ENCODE results near the gene TPPP2. TPM values are rescaled to one million over a fixed set of nuclear protein-coding genes. Genes with fewer than 3 reads are reported as not detected.

TPPP2 gene
- total RNA-seq, 4 donors from 2014 or later, result not detected

DNA sequence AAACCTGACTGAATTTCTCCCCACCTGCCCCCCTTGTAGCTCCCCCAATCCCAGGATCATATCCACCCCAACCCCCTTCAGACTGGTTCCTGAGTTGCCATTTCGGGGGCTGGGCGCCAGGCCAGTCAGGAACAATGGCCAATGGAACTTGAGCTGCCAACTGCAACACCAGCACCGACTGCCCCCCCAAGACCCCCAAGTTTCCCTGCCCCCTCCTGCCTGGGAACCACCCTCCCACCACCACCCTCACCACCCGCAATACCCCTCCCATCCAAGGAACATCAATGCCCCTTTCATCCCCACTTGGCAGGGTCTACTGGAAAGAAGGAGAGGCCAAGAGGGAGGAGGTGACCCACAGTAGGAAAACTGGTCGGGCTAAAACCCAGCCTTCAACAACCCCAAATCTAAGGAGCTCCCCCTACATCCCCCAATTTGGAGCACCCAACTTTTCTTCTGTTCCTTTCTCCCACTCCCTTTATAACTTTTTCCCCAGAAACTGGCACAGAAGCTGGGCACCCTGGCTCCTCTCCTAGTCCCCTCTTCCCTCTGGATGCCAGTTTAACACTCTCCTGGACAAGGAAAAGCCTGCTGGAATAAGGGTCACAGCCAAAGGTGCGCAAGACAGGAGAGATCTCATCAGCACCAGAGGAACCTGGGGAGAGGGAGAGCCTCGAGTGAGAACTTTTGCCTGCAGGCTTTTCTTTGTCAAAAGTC, 3.6 kb upstream of the TPPP2 start:
- 62% methylated on average over 7 of the region's 7 CpGs for WGBS
- Histone ChIP-seq H3K4me3 (peak overlapping the region; percentile 77 to 95 (median 88)), H3K36me3 (peaks cover 0 to 10% (median 9%) of the 10 kb centered on the region in 4 donors), H3K9me3 (no peaks in the 10 kb centered on the region), H3K27ac (replicated peaks in 1 of 4) (peak overlapping the region; percentile 90 to 96 (median 95)), H3K4me1 (peaks cover 31 to 51% (median 47%) of the 10 kb centered on the region in 4 donors), H3K27me3 (no peaks in the 10 kb centered on the region)
- no peak for DNase-seq (ENCODE audit: extremely low spot score)
- TF ChIP-seq, protein P1, sequence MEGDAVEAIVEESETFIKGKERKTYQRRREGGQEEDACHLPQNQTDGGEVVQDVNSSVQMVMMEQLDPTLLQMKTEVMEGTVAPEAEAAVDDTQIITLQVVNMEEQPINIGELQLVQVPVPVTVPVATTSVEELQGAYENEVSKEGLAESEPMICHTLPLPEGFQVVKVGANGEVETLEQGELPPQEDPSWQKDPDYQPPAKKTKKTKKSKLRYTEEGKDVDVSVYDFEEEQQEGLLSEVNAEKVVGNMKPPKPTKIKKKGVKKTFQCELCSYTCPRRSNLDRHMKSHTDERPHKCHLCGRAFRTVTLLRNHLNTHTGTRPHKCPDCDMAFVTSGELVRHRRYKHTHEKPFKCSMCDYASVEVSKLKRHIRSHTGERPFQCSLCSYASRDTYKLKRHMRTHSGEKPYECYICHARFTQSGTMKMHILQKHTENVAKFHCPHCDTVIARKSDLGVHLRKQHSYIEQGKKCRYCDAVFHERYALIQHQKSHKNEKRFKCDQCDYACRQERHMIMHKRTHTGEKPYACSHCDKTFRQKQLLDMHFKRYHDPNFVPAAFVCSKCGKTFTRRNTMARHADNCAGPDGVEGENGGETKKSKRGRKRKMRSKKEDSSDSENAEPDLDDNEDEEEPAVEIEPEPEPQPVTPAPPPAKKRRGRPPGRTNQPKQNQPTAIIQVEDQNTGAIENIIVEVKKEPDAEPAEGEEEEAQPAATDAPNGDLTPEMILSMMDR (IDR thresholded peaks at IDR 0.05), result no peak
- intact Hi-C loops (cut with DNase I), result no loop called here

DNA sequence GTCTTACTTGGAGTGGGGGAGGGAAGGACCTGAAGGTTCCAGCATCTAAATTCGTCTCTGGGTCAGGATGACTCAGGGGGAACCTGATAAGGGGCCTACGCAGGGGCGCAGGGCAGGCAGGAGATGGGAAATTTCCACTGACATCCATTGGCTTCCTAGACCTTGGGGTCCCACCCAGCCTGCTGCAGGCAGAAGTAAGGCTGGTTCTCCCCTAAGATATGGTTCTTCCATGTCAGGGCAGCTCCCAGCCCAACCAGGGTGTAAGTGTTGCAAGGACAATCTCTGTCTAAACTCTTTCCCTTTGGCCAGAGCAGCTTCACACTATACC, 3.1 kb upstream of the TPPP2 start:
- Histone ChIP-seq H3K4me3 (no peak overlapping the region), H3K9me3 (no peaks in the 10 kb centered on the region), H3K4me1 (peaks cover 31 to 45% (median 44%) of the 10 kb centered on the region in 4 donors), H3K36me3 (peaks cover 0 to 5% (median 4%) of the 10 kb centered on the region in 4 donors), H3K27ac (replicated peaks in 1 of 4) (peak overlapping the region; percentile 90 to 96 (median 95)), H3K27me3 (no peaks in the 10 kb centered on the region)
- no peak for DNase-seq (ENCODE audit: extremely low spot score)
- intact Hi-C loops (cut with DNase I), result no loop called here
- 60% methylated on average over 3 of the region's 3 CpGs for WGBS
- TF ChIP-seq, protein P1 (IDR thresholded peaks at IDR 0.05), result no peak
- TF ChIP-seq POLR2A (IDR thresholded peaks at IDR 0.05; ENCODE audit: low read depth), result no peak
- no peak for TF ChIP-seq EP300 (IDR thresholded peaks at IDR 0.05)
- no peak for TF ChIP-seq POLR2AphosphoS5 (IDR thresholded peaks at IDR 0.05)

DNA sequence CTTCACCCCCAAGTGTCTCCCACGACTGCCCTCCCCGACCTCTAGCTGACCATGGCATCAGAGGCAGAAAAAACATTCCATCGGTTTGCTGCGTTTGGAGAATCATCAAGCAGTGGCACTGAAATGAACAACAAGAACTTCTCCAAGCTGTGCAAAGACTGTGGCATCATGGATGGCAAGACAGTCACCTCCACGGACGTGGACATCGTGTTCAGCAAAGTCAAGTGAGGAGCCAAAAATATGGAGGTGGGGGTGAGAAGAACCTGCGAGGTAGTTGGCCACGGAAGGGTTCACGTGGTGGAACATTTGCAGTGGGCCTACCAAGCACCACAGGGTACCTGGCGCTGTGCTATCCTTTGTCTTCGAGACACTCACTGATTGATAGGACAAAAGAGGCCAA, 514 bp downstream of the TPPP2 start:
- DNase-seq (ENCODE audit: extremely low spot score), result no peak
- Histone ChIP-seq H3K27me3 (no peaks in the 10 kb centered on the region), H3K4me1 (peaks cover 14 to 16% (median 16%) of the 10 kb centered on the region in 4 donors), H3K36me3 (no peaks in the 10 kb centered on the region), H3K9me3 (no peaks in the 10 kb centered on the region), H3K27ac (replicated peaks in 1 of 4) (no peak overlapping the region), H3K4me3 (no peak overlapping the region)
- 86% methylated on average over 12 of the region's 12 CpGs for WGBS
- TF ChIP-seq POLR2AphosphoS5 (IDR thresholded peaks at IDR 0.05), result no peak
- TF ChIP-seq, protein P1 (IDR thresholded peaks at IDR 0.05), result no peak
- no peak for TF ChIP-seq POLR2A (IDR thresholded peaks at IDR 0.05; ENCODE audit: low read depth)
- no peak for TF ChIP-seq EP300 (IDR thresholded peaks at IDR 0.05)
- intact Hi-C loops (cut with DNase I), result no loop called here

DNA sequence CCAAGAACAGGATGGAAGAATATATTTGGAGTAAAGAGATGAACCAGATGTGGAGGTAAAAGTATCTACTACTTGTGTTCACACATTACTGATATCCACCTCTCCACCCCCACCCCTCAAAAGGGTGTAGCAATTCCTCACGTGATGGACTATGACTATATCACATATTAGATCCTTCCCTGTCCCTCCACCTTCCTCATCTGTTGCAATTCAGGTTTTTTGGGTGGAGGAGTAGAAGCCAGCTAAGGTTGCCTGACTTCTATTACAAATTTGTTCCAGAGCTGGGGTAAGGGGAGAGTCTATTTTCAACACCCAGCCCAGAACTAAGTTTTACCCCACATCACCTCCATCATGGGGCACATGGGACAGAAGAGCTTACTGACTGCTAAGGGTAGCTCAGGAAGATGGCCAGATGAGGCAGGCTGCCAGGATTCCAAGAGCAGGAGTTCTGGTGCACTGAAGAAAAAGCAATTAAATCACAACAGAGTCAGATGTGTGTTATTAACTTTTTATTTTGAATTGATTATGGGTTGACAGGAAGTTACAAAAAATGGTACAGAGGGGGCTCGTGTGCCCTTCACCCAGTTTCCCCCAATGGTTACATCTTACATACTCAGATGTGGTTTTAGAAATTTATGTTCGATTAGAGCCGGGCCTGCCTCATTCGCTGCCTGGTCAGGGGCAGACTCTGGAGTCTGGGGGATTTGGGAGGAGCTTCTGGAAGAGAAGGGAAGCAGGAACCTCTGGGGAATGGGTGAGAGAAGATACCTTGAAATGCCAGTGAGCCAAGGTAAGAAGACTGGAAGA, 2.5 kb downstream of the TPPP2 start:
- Histone ChIP-seq H3K27me3 (no peaks in the 10 kb centered on the region), H3K27ac (replicated peaks in 1 of 4) (no peak overlapping the region), H3K4me3 (no peak overlapping the region), H3K4me1 (peaks cover 0 to 1% (median 0%) of the 10 kb centered on the region in 4 donors), H3K36me3 (no peaks in the 10 kb centered on the region), H3K9me3 (no peaks in the 10 kb centered on the region)
- WGBS, result 88% methylated on average over 5 of the region's 5 CpGs
- intact Hi-C loops (cut with DNase I), result no loop called here
- TF ChIP-seq POLR2A (IDR thresholded peaks at IDR 0.05; ENCODE audit: low read depth) (no peak), EP300 (IDR thresholded peaks at IDR 0.05) (no peak), POLR2AphosphoS5 (IDR thresholded peaks at IDR 0.05) (no peak)
- TF ChIP-seq, protein P1 (IDR thresholded peaks at IDR 0.05), result no peak
- no peak for DNase-seq (ENCODE audit: extremely low spot score)

Measured in esophagus muscularis mucosa (tissue), 4 donors.